HG02943 (cell line): ENCODE results near the gene ARID1B.

Source experiments
- ATAC-seq: cut with Tn5 transposase; IDR thresholded peaks from one replicate; pipeline ENCODE4 v1.9.1; 2021; ENCODE audit warnings: mild to moderate bottlenecking, low read depth, moderate library complexity; ENCODE audit not compliant: unreplicated experiment

The ARID1B gene

DNA sequence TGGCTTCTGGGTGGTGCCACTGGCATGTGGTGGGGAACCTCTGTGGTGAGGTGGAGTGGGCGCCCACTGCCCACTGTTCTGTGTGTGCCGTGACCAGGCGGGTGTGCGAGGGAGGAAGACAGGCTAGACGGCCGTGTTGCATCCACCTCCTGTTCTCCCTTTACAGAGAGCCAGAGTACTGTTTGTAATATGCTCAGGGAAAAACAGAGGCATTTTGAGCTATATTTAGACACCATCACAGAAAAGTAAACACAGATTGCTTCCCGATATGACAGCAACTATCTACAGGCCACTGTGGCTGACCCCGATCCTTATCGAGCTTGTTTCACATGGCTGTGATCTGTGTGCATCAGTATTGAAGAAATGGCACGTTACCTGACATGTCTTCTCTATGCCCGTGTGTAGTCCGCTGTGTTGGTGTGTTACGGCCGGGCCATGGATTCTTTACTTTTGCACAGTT, 45.6 kb downstream of the ARID1B start:
- no peak for ATAC-seq

DNA sequence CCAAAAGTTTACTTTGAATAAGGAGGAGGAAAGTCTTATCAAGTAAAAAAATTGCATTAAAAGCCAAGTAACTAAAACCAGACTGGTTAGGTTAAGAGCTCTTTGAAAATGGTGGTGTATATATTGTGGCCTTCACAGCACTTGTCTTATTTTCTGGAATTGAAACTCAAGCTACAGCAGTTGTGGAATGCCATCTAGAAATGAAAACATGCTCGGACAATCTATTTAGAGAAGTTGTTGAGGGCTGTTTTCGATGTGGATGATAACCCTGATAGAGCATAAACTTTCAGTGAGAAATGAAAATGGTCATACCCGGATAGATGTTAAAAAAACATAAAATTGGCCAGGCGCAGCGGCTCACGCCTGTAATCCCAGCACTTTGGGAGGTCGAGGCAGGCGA, 47.0 kb downstream of the ARID1B start:
- ATAC-seq: no peak

DNA sequence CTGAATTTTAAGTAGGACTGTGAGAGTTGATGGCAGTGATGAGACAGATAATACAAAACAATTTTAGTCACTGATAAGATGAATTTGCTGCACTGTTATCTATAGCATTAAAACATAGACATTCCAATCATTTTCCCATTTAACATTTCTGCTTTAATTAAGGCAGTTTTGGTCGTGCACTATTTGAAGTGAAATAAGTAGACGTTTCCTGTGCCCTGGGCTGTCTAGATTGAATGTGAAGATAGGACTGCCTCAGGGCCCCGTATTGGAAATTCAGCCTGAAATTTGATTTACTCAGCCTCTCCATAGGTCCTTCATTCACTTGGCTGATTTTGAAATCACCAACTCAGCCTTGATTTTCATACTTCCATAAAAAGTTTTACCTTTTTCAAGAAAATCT, 48.3 kb downstream of the ARID1B start:
- no peak for ATAC-seq

DNA sequence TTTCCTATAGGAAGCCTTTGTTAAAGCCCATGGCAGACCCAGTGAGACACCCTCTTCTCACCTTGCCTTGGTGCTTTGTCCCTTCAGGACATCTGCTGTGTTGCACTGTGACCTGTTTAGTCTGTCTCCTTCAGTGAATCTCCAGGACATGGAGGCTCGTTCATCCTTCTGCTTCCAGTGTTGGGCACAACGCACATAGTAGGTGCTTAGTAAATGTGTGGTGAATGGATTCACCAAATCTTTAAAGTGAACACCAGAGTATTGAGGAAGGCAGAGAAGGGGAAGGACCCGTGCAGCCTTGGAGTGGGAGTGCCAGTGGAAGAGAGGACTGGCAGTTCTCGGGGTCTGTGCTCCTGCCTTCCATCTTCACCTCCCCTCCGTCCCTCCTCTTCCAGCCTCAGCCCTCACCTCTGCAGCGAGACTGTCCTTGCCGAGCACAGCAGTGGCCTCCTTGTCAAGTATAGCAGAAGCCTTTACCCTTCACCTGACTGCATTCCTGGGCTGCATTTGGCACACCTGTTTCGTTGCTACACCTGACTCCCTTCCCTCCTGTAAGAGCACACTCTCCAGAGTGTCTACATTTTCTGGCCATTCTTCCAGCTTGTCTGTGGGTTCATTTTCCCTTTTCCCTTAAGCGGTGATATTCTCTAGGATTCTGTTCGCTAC, 49.2 kb downstream of the ARID1B start:
- ATAC-seq: no peak

DNA sequence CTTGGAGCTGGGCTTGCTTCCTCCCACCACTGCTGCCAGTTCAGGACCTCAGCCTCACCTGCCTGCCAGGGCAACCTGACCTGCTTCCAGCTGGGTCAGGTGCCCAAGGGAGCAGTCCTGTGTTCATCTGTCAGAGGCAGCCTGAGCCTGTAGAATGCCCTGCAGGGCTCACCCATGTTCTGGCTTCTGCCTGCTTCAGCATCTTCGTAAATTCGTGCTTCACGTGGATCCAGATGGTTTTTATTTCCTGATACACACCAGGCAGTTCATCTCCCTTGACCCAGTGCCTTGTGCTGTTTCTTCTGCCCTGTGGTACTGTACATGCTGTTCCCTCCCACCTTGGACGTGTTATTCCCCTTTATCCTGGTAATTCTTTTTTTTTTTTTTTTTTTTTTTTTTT, 50.2 kb downstream of the ARID1B start:
- no peak for ATAC-seq

DNA sequence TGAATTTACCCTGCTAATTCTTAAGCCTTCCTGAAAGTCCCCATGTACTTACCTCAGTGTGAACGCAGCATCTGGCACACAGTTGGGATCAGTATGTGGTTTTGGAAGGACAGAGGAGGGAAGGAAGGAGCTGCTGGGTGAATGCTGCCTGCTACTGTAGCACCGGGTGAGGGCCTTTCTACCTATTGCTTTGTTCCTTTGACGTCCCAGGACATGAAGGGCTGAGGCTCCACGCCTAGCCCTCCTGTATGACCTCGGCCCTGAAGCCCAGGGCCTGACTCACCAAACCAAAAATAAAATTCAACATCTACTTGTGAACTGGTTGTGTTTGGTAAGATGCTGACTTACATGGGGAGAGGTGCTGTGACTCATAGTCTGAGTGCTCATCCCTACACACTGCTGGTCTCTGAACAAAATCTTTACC, 51.1 kb downstream of the ARID1B start:
- no peak for ATAC-seq

DNA sequence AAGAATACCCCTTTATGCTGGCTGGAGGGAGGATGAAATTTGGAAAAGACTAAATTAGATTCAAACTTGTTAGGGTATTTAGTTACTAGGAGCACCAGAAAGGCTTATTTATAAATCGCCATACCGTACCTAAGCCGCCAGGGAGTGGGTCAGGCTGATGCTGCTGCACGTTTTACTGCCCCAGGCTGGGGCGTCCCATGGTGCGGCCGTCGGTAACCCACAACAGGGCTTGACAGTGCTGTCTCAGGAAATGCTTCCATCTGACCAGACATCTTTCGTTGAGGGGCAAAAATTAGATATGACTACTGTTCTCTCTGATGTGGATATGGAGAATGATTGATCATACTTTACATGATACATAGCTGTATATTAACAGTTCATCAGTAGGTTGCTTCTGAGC, 52.9 kb downstream of the ARID1B start:
- no peak for ATAC-seq

DNA sequence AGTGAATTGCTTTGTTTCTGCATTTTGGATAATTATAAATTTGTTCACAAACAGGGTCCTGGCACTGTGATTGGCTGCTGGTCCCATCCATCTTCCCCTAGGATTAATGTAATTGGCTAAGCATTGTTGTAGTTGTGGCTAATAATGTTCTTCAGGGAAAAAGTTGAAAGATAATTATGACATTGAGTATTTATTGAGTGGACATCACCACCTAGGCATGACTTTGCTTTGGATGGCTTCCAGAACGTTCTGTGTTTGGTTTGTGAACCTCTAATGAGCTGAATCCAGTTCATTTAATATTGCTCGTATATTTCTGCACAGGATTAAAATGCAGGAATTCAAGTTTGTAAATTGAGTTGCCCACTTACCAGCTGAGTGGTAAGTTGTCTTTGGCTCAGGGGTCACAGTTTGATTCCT, 55.1 kb downstream of the ARID1B start:
- no peak for ATAC-seq

DNA sequence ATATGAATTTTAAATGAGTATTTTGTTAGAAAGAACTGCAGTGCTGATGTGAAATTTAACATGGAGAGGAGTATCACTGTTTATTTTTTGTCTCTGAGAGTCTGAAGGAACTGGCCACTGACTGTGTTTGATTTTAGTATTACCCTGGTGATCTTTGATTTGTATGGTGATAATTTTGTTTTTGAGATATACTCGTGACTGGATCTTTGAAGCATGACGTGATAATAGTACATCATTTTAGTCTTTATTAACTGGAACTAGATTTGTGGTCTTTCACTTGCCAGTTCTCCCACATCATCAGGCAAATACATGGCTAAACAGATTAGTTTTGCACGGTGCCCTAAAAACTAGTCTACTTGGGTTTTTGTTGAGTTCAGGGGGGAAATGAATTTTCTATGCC, 55.5 kb downstream of the ARID1B start:
- ATAC-seq: no peak

DNA sequence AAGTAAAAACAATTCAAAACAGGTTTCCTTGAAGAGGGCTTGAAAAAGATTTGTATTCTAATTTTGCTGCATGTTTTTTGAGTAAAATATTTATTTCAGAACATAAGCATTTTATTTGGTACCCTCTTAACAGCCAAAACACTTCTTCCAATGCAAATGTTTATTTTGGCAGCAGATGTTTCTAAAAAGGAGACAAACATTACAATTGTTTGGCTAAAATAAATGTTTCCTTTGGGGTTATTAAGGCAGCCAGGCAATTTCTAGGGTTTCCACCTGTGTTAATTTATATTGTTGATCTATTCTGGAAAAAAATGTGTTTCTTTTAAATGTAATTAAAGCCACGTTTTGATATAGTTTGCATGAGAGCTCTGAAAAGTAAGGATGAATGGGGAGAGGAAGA, 56.6 kb downstream of the ARID1B start:
- ATAC-seq: no peak

DNA sequence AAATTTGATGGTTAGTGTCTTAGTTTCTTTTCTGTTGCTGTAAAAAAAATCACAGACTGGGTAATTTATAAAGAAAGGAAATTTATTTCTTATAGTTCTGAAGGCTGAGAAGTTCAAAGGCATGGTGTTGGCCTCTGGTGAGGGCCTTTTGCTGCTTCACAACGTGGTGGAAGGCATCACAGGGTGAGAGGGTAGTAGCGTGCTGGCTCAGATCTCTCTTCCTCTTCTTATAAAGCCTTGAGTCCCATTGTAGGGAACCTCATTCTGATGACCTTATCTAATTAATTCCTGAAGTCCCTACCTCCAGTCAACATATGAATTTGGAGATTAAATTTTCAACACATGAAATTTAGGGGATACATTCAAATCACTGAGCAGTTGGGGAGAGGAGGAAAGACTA, 62.0 kb downstream of the ARID1B start:
- ATAC-seq: no peak

DNA sequence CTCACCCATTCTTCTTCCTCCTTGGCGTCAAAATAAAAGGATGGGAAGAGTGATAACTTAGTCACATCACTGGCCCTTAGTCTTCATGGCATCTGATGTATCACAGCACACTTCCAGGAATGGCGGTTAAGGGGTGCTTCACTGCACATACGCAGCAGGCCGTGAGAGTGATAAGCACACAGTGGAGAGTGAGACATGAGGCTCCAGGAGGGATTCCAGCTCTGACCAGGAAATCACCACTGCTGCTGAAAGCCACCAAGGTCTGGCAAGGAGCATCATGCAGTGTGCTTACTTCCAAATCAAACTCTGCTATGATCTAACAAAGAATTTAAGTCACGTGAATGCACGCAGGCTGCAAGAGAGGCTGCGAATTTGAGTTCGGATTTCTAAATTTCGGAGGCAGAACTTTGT, 62.4 kb downstream of the ARID1B start:
- ATAC-seq: no peak

DNA sequence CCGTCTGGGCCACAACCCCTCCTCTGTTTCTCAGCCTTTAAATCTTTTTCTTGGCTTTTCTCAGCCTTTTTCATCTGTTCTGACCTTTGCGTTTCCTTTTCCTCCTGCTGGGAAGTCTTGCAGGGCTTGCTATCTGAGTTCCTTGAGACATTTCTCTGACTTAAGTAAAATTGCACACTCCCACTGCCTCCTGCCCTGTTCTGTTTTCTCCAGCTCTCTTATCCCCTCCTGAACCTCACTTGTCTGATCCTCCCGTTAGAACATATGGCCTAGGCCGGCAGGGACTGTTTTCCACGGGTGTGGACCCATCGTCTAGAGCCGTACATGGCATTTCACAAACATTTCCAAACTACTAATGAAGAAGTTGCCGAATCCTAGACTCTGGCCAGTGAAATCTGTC, 63.0 kb downstream of the ARID1B start:
- no peak for ATAC-seq

DNA sequence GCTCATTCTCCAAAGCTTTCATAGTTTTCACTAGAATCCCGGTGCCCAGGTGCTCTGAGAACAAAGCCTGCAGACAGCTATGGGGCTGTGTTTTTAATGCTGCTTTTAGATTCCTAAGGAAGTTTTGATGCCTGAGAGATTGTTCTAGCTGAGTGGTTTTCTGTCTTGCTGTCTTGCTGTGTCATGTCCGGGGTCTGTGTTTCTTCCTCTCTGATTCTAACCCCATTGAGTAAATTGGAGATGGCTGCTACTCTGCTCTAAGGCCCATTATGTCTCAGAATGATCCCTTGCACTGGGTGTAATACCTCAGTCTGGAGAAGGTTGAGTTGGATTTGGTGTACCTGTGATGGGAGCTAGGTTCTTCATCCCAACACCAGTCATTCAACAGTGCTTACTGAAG, 63.4 kb downstream of the ARID1B start:
- ATAC-seq: no peak

DNA sequence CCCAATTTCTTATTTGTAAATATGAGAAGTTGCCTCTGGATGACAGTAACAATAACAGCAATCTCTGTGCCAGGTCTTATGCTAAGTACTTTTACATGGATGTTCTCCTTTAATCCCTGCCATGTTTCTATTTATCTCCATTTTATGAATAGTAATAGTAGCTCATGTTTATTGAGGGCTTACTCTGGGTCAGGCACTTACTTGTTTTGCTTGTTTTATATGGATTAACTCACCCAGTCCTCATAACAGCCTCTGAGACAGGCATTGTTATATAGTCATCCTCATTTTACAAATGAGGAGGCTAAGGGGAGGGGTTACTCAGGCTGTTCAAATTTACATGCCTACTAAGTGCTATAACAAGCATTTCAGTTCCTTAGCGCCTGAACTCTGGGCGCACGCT, 64.3 kb downstream of the ARID1B start:
- ATAC-seq: no peak

DNA sequence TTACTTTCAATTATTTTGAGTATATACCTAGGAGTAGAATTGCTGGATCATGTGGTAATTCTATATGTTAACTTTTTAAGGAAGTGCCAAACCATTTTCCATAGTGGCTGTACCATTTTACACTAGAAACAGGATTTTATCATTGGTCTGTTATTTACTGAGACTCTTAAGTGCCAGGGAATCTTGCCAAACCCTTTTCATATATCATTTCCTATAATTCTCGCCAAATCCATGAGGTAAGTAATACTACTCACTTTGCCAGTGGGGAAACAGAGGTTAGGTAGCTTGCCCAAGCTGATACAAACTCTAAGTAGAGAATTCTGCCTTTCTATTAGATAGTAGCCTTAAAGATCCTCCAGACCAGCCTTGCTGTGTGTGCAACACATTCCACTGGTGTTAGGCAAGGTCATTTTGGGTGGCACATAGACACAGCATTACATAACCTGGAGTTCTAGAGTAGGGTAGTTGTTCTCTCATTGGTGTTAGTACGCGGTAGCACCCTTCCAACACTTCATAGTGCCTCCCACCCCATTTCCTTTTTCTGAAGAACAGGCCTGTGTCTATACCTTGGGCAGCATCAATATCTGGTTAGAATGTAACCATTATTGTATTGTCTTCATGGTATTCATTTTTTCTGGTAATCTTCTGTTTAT, 65.5 kb downstream of the ARID1B start:
- no peak for ATAC-seq

DNA sequence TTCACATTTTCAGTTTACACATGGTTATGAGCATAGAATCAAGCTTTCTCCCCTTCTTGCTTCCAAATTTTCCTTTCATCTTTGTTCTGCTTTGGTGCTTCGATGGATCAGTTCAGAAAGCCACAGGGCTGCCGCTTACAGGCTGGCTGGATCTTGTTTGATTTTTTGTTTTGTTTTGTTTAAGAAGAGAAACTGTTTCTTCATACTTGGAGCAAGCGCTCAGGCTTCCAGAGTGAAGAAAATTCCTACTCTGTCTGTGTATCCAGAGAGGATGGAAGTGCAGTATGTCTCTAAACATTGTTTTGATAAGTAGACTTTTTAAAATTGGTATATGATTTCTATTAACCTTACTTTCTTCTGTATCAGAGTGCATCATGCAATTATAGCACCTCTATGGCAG, 66.9 kb downstream of the ARID1B start:
- ATAC-seq: no peak

DNA sequence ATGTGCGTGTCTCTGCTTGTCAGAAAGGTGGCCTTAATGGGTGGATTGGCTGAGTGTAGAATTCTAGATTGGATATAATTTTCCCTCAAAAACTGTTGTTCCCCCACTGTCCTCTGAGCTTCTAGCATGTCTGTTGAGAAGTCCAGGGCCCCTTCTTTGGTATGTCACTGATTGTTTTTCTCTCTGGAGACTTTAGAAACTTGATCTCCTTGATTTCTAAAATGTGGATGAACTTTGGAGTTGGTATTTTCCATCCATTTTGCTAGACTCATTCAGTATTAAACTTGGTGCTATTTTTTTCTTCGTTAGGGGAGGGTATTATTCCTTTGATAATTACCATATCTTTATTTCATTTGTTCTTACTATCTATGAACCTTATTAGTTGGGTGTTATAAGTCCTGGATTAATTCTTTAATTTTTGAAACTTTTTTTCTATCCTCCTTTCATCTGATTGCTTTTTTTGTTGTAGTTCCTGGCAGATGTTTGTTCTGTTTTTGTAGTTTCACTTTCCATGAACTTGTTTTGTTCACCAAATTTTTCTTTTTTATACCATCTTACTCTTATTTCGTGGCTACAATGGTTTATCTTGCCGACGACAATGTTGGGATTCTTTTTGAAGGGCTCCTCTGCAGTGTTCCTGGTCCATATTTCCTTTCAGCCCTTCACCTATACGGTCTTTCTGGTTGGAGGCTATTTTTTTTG, 68.4 kb downstream of the ARID1B start:
- no peak for ATAC-seq

DNA sequence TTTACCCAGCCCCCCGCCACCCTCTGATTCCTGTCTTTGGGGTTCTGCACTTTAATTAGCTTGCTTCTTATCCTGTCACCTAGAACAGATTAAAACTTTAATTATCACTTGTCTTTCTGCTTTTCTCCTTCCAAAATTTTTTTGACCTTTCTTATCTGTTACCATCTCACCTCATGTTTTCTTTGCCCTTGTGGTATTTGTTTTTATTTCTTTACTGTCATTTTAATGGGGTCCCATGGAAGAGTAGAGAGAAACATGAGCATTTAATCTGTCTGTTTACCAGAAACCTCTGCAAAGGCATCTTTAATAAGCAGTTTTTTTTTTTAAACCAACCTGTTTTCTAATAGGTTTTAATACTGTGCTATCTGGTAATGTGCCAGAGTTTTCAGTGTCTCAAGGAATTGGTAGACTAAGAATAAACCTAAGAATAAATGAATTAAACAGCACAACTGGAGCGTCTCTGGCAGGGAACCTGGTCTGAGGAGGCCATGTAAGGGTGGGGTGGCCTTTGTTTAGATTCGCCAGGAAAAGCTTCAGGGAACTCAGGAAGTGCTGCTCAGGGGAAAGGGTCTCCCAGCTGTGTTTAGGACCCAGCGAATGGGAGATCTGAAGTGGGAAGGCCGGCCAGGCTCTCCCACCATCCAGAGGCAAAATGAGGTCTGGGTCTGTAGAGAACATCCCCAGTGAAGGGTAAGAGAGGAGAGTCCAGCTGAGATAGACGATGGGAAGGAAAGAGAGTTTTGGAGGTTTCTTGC, 69.8 kb downstream of the ARID1B start:
- ATAC-seq: no peak

DNA sequence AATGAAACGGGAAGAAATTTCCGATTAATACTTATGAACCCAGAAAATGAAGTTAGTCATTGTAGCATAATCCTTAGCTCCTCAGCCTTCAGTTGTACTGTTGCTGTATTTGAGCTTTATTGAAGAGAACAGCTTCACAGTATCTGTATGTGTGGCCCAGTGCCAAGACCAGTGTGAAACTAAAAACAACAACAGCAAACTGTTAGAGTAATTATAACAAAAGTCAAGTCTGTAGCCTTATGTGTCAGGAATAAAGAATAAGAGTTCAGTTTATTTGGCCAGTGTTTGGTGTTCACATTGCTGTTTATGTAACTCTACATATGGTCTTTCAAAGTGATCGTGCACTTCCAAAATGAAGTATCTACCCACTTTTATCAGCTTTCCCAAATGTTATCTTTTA, 70.9 kb downstream of the ARID1B start:
- ATAC-seq: no peak

DNA sequence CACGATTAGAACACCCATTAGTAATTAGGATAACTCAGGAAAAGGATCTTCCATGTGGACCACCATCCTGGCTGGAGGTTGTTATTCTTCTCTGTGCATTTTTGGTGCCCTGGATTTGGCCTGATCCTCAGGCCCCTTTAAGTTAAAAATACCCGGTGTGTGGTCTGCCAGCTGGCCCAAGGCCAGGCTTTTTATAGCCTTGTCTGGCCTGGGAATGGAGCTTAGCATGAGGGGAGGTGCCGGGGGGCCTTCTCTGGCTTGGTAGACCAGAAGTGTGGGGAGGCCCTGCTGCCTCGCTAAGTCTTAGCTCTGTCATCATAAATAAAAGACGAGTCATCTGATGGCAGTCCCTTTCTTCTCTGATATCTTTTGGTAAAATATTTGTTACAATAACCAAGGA, 71.4 kb downstream of the ARID1B start:
- ATAC-seq: no peak
